T-cell (primary cell): ENCODE data around the gene MCF2L. TPM values are rescaled to one million over a fixed set of nuclear protein-coding genes. Genes with fewer than 3 reads are reported as not detected.

Experiments used
- total RNA-seq, 35 experiments: library from RNA in 6 of 35; stranded (reverse) in 6 of 35; fragments of 120-200 nt in 1 of 35; gene quantifications; one replicate each; pipeline versions ENCODE4 v1.2.1 to v1.2.4 and lab custom pipeline; 2013 to 2026

The MCF2L gene
- total RNA-seq, 5 donors from 2014 or later (not counting 1 experiment from before 2014, with no cell fraction given): 18.2 to 30.0 (median 24.7) TPM

Other genes with a start within 250 kb of the MCF2L start
- under 1 TPM in 3 of 5 donors, not detected in 2; 0.13 to 0.23 (median 0.23) TPM for gene F7, start 136.6 kb downstream of the MCF2L start, total RNA-seq
- gene F10, start 153.6 kb downstream of the MCF2L start, total RNA-seq: not detected
- not detected for gene PROZ, start 189.4 kb downstream of the MCF2L start, total RNA-seq
- 10 to 100 TPM; 45.3 to 68.6 (median 63.2) TPM for gene PCID2, start 239.5 kb downstream of the MCF2L start, total RNA-seq
- 10 to 100 TPM; 80.3 to 94.5 (median 82.7) TPM for gene CUL4A, start 240.4 kb downstream of the MCF2L start, total RNA-seq